ENCODE results near the gene VEGFA. TPM values are rescaled to one million over a fixed set of nuclear protein-coding genes. Genes with fewer than 3 reads are reported as not detected.

Gene VEGFA
- total and polyA plus RNA-seq, 2 experiments from 2014 or later = 10.7 to 241 TPM

DNA sequence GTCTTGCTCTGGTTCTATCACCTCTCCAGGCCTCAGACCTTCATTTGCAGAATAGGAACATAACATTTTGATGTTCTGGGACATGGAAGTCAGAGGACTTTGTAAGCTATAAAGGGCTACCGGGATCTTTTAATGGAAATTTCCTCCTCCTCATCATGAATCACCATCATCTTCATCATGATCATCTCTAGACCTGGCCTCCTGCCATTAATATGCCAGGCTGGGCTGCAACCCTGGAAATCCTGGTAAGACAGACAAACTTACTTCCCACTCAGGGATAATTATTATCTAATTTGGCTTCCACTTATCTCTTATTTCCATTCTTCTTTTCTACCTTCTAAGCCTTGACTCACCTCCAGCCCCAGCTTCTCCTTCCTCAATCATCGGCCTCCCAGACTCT lies 41.4 kb upstream of the VEGFA start:
- TF ChIP-seq EZH2 (IDR thresholded peaks at IDR 0.05; ENCODE audit: insufficient read depth, poor library complexity, severe bottlenecking) = no peak
- no peak for TF ChIP-seq EZH2phosphoT487 (IDR thresholded peaks at IDR 0.05; ENCODE audit: insufficient read depth, low read depth)
- Histone ChIP-seq H3K27me3 (replicated peaks; ENCODE audit: insufficient read depth) (no peaks in the 10 kb centered on the region), H3K9me2 (ENCODE audit: insufficient read depth) (no peaks in the 10 kb centered on the region), H3K9ac (no peak overlapping the region), H3K4me3 (no peak overlapping the region), H3K9me3 (ENCODE audit: low read depth) (peaks cover 8% of the 10 kb centered on the region), H3K36me3 (ENCODE audit: low read depth) (no peaks in the 10 kb centered on the region), H2AFZ (no peak overlapping the region), H3K4me1 (ENCODE audit: insufficient read depth) (peaks cover 15% of the 10 kb centered on the region), H3F3A (ENCODE audit: insufficient read depth) (no peaks in the 10 kb centered on the region), H3K79me2 (ENCODE audit: insufficient read depth) (no peaks in the 10 kb centered on the region), H3K4me2 (ENCODE audit: unreplicated experiment) (no peak overlapping the region), H3K27ac (no peak overlapping the region), H4K20me1 (ENCODE audit: insufficient read depth) (no peaks in the 10 kb centered on the region)
- in situ Hi-C loops (cut with MboI) = no loop called here
- DNase-seq = no peak
- 58 to 64% methylated on average over 2 of the region's 2 CpGs for whole genome bisulfite sequencing, 2 experiments (ENCODE audit: low coverage in 1 of 2, low lambda C conversion rate in 2 of 2, missing lambda C conversion rate in 2 of 2)

- Histone ChIP-seq H3K4me3 (no peak overlapping the region), H3K4me2 (ENCODE audit: unreplicated experiment) (no peak overlapping the region), H3K27me3 (replicated peaks; ENCODE audit: insufficient read depth) (no peaks in the 10 kb centered on the region), H3K9me3 (ENCODE audit: low read depth) (peaks cover 8% of the 10 kb centered on the region), H3K4me1 (ENCODE audit: insufficient read depth) (peaks cover 10% of the 10 kb centered on the region), H3K9me2 (ENCODE audit: insufficient read depth) (no peaks in the 10 kb centered on the region), H3K9ac (no peak overlapping the region), H4K20me1 (ENCODE audit: insufficient read depth) (no peaks in the 10 kb centered on the region), H2AFZ (no peak overlapping the region), H3K27ac (no peak overlapping the region), H3K79me2 (ENCODE audit: insufficient read depth) (no peaks in the 10 kb centered on the region), H3F3A (ENCODE audit: insufficient read depth) (no peaks in the 10 kb centered on the region), H3K36me3 (ENCODE audit: low read depth) (no peaks in the 10 kb centered on the region)
- no peak for DNase-seq
- 72 to 74% methylated on average over 6 of the region's 6 CpGs for WGBS, 2 experiments (ENCODE audit: low coverage in 1 of 2, low lambda C conversion rate in 2 of 2, missing lambda C conversion rate in 2 of 2)
- TF ChIP-seq EZH2 (IDR thresholded peaks at IDR 0.05; ENCODE audit: insufficient read depth, poor library complexity, severe bottlenecking) (no peak), EZH2phosphoT487 (IDR thresholded peaks at IDR 0.05; ENCODE audit: insufficient read depth, low read depth) (no peak)
- in situ Hi-C loops (cut with MboI) = no loop called here
Measured at GRCh38 chr6:43729537-43729936, 40.5 kb upstream of the VEGFA start.

- Histone ChIP-seq H3K27ac (no peak overlapping the region), H3F3A (ENCODE audit: insufficient read depth) (no peaks in the 10 kb centered on the region), H3K9ac (no peak overlapping the region), H3K79me2 (ENCODE audit: insufficient read depth) (no peaks in the 10 kb centered on the region), H3K4me1 (ENCODE audit: insufficient read depth) (no peaks in the 10 kb centered on the region; the same call in 1 of the 2 replicates), H3K9me3 (ENCODE audit: low read depth) (peaks cover 8% of the 10 kb centered on the region), H3K9me2 (ENCODE audit: insufficient read depth) (no peaks in the 10 kb centered on the region), H2AFZ (no peak overlapping the region), H3K27me3 (replicated peaks; ENCODE audit: insufficient read depth) (no peaks in the 10 kb centered on the region), H4K20me1 (ENCODE audit: insufficient read depth) (no peaks in the 10 kb centered on the region), H3K4me3 (no peak overlapping the region), H3K36me3 (ENCODE audit: low read depth) (no peaks in the 10 kb centered on the region), H3K4me2 (ENCODE audit: unreplicated experiment) (no peak overlapping the region)
- in situ Hi-C loops (cut with MboI) = no loop called here
- no peak for DNase-seq
- no peak for TF ChIP-seq EZH2 (IDR thresholded peaks at IDR 0.05; ENCODE audit: insufficient read depth, poor library complexity, severe bottlenecking)
- TF ChIP-seq EZH2phosphoT487 (IDR thresholded peaks at IDR 0.05; ENCODE audit: insufficient read depth, low read depth) = no peak
Measured at GRCh38 chr6:43730634-43731033, 39.4 kb upstream of the VEGFA start.

DNA sequence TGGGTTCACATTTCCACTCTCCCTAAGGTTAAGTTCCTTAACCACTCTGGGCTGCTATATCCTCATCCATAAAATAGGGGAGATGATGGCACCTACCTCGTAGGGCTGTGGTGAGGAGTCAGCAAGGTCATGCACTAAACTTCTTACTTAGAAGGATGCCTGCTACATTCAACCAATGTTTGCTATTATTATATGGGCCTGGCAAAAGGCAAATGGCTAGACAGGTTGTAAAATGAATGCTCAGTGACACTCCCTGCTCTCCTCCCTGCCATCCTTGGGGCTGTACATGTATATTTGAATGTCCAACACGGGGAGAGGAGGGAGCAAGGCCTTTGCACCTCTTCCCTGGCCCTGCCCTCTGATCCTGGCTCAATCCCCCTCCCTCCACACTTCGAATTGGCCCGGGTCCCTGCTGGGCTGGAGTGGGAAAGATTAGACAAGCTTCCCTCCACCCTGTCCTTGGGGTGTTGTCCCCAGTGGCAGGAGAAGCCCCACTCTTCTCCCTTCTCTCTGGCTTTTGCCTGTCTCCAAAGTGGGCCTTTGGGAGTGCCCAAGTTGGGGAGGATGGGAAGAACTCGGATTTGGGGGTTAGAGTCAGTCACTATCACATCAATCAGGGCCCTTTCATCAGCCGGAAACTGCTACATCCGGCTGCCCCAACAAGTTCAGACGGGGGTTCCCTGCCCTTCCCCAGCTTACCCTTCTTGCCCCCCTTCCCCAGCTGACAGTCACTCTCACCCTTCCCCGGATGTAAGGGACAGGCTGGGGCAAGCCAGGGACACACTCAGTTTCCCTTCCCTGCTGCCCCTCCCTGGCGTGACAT lies 36.3 kb upstream of the VEGFA start:
- no peak for TF ChIP-seq EZH2phosphoT487 (IDR thresholded peaks at IDR 0.05; ENCODE audit: insufficient read depth, low read depth)
- TF ChIP-seq EZH2 (IDR thresholded peaks at IDR 0.05; ENCODE audit: insufficient read depth, poor library complexity, severe bottlenecking) = no peak
- H3K4me2 ChIP-seq (ENCODE audit: unreplicated experiment) = no peak overlapping the region
- H3K27me3 ChIP-seq (replicated peaks; ENCODE audit: insufficient read depth) = no peaks in the 10 kb centered on the region
- no peaks in the 10 kb centered on the region for H3K4me1 ChIP-seq (ENCODE audit: insufficient read depth)
- H3K9me2 ChIP-seq (ENCODE audit: insufficient read depth) = no peaks in the 10 kb centered on the region
- no peak for DNase-seq
- H2AFZ ChIP-seq = no peak overlapping the region
- 44 to 49% methylated on average over 9 to 10 of the region's 10 CpGs for WGBS, 2 experiments (ENCODE audit: low coverage in 1 of 2, low lambda C conversion rate in 2 of 2, missing lambda C conversion rate in 2 of 2)
- no peak overlapping the region for H3K27ac ChIP-seq
- no peaks in the 10 kb centered on the region for H4K20me1 ChIP-seq (ENCODE audit: insufficient read depth)
- H3K4me3 ChIP-seq = no peak overlapping the region
- no peaks in the 10 kb centered on the region for H3K36me3 ChIP-seq (ENCODE audit: low read depth)
- H3K9me3 ChIP-seq (ENCODE audit: low read depth) = peaks cover 8% of the 10 kb centered on the region
- H3K79me2 ChIP-seq (ENCODE audit: insufficient read depth) = no peaks in the 10 kb centered on the region
- in situ Hi-C loops (cut with MboI) = no loop called here
- no peak overlapping the region for H3K9ac ChIP-seq
- no peaks in the 10 kb centered on the region for H3F3A ChIP-seq (ENCODE audit: insufficient read depth)

Data from GM23248 (cell line).